CD4-positive, alpha-beta T cell treated with Interleukin-4 for 1 hour (primary cell): ENCODE measurements around the gene PLA2G4E.

Source experiments
- DNase-seq, 2 donors: peaks; one replicate each; pipeline ENCODE4 v3.0.0-alpha.2; 2020 to 2022

PLA2G4E gene

DNA sequence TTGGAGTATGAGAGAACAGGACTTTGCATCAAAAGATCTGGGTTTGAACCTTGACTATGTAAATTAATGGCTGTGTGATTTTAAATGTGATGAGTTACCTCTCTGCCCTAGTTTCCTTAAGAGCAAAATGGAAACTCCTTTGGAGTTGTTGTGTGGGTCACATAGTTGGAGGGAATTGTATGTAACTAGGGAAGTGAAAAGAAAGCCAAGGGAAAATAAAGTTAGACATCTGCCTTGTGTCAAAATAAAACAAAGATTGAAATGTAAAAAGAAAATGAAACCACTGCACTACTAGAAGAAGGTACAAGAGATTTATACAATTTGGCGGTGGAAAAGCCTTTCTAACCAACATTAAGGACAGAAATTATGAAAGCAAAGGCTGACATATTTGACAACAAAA lies 46.8 kb downstream of the PLA2G4E start:
- no peak for DNase-seq

GRCh38 chr15:41972253-41973242 lies 48.3 kb downstream of the PLA2G4E start, which contains the start of gene EHD4:
EHD4 (minus strand) TSS chr15:41972557; CDS start chr15:41972494, 63 bp downstream.
- DNase-seq = peak; percentile 96

- DNase-seq = no peak
Observed at GRCh38 chr15:41971895-41972252, 49.0 kb downstream of the PLA2G4E start.

- DNase-seq = peak; percentile 82 to 85
Observed at GRCh38 chr15:41971089-41971894, 49.5 kb downstream of the PLA2G4E start.

DNA sequence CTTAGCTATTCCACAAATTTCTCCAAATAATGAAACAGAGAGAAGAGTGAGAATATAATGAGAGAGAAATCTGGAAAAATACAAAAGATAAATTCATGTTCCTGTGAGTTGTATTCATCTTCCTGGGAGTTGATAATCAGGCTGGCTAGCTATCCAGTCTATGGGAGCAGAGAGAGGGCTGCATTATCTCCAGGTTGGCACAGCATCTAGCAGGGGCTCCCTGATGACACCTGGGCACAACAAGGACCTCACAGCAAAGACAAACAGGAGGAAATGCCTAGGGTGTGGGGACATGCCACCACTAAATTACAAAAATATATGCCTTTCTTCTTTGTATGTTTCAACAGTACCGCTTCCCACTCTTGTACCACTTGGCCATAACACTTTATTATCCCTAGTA lies 50.4 kb downstream of the PLA2G4E start:
- DNase-seq = no peak

- DNase-seq = peak; percentile 56 to 82
Observed at GRCh38 chr15:41969851-41970431, 50.9 kb downstream of the PLA2G4E start.

- no peak for DNase-seq
Observed at GRCh38 chr15:41968701-41969100, 52.1 kb downstream of the PLA2G4E start.

DNA sequence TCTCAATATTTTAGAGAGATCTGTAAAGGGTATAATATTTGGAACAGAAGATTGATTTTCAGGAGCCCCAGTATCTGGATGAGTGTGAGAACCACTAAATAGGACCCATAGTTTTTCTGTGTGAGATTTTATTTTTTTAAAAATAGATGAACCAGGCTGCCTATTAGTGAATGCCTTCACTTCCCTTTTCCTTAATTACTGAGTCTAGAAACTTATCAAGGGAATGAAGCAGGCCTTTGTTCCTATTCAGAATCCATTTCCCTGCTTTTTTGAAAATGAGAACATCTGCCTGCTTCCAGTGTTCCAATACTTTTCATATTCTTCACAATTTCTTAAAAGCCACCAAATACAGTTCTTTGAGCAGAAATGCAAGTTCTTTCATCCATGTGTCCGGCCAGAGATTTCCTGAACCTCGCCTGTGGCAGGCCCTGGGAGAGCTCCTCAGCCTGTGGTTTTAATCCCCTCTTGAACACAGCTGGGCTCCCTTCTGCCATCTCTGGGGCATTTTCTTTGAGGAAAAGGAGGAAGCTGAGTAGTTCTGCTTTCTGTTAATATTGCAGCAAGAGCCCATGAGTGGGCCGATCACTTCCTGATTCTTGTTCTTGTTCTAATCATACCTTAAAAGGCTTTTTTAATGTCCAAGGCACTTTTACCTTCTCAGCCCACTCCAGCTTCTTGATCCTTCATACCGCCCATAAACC lies 53.2 kb downstream of the PLA2G4E start:
- DNase-seq = peak; percentile 26 to 64

DNA sequence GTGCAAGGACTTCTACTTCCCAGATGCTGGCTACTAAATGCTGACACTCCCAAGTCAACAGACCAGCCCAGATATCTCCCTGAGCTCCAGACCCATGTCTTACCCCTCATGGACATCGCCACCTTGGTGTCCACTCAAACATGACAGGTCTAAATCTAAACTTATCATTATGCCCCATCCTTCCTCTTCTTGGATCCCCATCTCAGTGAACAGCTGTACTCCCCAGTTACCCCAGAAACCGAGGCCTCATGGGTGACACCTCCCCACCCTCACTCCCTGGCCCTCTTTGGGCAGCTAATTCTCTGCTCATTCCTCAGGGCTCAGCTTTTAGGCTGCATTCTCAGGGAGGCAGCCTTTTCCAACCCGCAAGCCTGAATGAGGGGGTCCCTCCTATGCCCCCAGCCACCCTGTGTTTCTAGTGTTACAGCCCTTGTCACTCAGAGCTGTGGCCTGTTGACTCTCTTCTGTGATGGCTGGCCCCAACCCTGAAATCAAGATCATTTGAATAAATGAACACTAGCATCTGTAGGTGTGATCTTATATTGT lies 53.8 kb downstream of the PLA2G4E start:
- no peak for DNase-seq

DNA sequence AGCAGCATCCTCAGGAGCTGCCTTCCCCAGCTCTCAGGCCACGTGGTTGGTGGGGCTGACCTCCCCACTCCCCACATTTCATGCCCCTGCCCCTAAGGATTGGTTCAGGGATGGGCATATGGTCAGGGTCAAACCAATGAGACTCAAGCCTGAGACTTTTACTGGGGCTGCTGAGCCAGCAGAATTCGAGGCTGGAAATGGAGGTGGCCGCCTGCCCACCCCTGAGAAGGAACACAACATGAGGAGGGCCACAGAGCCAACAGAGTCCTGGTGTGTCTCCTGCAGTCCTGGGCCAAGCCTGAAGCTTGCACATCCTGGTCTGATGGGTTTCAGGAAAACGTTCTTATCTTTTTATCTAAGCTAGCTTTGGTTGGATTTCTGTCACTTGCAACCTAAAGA lies 54.4 kb downstream of the PLA2G4E start:
- no peak for DNase-seq

DNA sequence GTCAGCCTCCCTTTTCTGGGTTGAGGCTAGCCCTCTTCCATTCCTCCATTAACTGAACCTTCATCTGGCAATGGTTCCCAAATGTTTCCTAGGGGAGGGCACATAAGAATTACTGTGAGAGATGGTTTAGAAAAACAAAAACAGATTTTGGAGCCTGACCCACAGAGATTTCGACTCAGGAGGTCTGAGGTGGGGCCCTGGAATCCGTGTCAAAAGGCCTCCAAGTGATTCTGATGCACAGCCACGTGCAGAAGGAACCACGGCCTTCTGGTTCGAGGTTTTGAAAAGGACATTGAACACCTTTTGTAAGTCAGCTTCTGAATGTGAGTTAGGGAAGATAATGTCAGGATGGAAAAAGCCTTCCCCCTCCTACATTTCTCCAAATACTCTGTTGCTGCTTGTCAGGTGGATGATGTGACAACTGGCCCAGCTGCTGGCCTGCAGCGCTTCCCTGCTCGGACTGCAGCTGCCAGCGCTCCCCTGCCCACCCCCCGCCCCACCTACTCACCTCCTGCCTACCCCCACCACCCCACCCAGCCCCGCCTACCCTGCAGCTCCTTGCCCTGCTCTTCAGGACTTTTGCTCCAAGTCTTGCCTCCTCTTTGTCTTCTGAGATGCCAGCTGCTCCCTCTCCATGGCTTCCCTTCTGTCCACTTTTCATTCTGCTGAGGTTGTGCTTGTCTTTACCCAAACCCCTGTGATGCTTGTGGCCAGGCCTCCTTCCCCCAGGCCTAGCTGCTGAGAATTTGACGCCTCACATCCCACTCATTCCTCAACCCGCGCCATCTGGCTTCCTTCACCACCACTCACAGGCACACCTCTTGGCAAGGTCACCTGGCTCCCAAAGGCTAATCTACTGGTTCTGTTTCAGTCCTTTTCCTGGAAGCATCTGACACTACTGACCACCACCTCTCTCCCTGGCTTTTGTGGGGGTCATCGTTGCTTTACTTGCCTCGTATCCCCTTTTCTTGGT lies 55.1 kb downstream of the PLA2G4E start:
- no peak for DNase-seq

DNA sequence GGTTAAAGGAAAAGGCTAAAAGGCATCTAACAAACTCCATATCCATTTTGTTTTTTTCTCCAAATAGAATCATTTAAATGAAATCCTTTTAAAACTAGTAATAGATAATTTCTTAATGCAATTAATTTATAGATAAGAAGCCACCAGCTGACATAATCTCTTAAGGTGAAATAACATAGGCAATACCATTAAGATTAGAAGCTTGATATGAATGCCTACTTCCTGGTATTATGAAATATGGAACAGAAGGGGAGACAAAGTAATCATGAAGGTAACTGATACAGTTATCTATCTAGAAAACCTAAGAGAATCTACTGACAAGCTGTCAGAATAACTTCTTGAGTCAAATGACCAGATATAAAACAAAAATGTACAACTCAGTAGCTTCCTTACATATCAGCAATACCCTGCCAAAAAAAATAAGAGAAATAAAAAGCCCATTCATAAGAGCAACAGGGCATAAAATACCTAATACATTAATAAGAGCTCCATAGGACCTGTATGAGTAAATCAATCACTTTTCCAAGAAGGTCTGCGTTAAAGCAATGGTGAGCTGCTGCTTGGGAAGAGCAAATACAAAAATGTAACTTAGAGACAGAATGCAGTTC lies 59.1 kb downstream of the PLA2G4E start:
- no peak for DNase-seq

- no peak for DNase-seq
Observed at GRCh38 chr15:41961001-41961518, 59.8 kb downstream of the PLA2G4E start.

GRCh38 chr15:41958002-41958420 lies 62.8 kb downstream of the PLA2G4E start:
- no peak for DNase-seq

- no peak for DNase-seq
Observed at GRCh38 chr15:41957021-41957897, 63.6 kb downstream of the PLA2G4E start.

DNA sequence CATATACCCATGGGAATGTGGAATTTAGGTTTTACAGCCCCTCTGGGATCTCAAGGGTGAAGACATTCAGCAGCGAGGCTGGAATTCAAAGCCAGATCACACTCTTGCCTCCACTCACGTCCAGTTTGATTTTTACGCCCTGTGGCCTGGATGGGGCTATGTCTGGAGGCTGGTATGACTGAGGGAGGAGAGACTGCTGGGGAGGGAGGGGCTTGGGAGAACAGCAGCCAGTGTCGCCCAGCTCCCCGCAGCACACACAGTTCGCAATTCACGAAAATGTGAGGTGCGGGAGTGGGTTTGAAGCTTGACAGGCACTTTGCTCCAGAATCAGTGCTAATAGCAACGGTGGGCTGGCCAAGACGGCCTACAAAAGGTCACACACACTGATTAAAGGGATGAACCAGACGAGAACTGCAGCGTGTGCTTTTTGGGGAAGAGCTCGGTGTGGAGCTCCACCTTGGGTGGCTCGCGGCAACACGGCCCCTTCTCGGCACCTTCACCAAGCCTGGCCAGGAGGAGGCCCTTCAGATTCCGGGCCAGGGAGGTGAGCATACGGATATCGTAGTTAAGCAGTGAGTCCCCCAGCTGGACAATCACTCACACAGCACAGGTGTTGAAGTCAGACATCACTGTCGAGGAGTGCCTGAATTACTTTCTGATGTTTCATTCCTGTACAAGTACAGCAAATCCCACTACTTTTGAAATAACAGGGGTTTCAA lies 64.9 kb downstream of the PLA2G4E start:
- DNase-seq = no peak

DNA sequence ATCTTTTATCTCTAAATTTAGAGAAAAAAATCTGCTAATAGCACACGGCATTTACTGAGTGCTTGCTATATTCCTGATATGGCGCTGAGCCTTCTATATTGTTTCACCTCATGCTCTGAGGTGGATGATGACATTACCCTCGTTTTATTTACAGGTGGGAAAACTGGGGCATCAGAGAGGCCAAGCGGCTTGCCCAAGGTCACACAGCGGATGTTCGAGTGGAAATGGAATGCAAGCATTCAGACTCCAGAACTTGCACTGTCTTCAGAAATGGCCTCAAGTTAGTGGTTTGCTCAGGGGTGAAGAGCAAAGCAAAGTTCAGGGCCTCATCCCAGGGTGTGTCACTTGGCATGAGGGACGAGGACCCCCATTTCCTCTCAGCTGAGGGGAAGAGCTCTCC lies 65.7 kb downstream of the PLA2G4E start:
- DNase-seq = no peak

DNA sequence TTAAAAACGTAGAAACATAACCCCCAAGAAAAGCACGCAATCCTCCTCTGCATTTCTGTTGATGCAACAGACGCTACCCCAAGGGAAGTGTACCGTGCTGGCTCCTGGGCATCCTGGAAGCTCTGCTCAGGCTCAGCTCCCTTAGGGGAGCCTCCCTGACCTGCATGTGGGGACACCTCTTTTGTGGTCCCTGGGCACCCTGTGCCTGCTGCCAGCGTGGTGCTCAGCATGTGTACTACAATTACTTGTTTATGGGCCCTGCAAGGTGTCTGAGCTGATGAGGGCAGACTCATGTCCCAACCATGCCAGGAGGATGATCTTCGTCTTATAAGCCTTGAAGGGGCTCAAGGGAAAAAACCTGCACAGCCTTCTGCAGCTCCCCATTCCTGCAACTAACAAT lies 66.8 kb downstream of the PLA2G4E start:
- no peak for DNase-seq
